NCI-H226 (cell line): Measurements from ENCODE around the gene OIT3.
"Not testable (repeated sequence)": the region's sequence is repeated elsewhere in the genome, so short reads cannot be mapped to it uniquely, and the experiment has no call there.

ENCODE experiments used
- DNase-seq: peaks from one replicate; pipeline ENCODE4 v3.0.0-alpha.2; 2015

The OIT3 gene

GRCh38 chr10:72904806-72905205 lies 11.3 kb downstream of the OIT3 start:
- no peak for DNase-seq

GRCh38 chr10:72906446-72906845 lies 12.9 kb downstream of the OIT3 start:
- no peak for DNase-seq

- no peak for DNase-seq
These were observed 17.2 kb downstream of the OIT3 start for GRCh38 chr10:72910705-72911104.

GRCh38 chr10:72911758-72912157 lies 18.2 kb downstream of the OIT3 start:
- no peak for DNase-seq

GRCh38 chr10:72912736-72913135 lies 19.2 kb downstream of the OIT3 start:
- no peak for DNase-seq

GRCh38 chr10:72913287-72913686 lies 19.7 kb downstream of the OIT3 start:
- no peak for DNase-seq

GRCh38 chr10:72917201-72917600 lies 23.7 kb downstream of the OIT3 start:
- not testable (repeated sequence) for DNase-seq

GRCh38 chr10:72917803-72918332 lies 24.3 kb downstream of the OIT3 start:
- DNase-seq, result not testable (repeated sequence)

- no peak for DNase-seq
These were observed 24.8 kb downstream of the OIT3 start for GRCh38 chr10:72918352-72918751.

GRCh38 chr10:72921147-72921683 lies 27.7 kb downstream of the OIT3 start:
- not testable (repeated sequence) for DNase-seq

GRCh38 chr10:72924351-72924750 lies 30.8 kb downstream of the OIT3 start:
- DNase-seq, result no peak

GRCh38 chr10:72925951-72926465 lies 32.5 kb downstream of the OIT3 start:
- no peak for DNase-seq

GRCh38 chr10:72927485-72927884 lies 33.9 kb downstream of the OIT3 start:
- DNase-seq, result no peak

GRCh38 chr10:72928798-72929197 lies 35.3 kb downstream of the OIT3 start:
- DNase-seq, result no peak

- no peak for DNase-seq
These were observed 36.7 kb downstream of the OIT3 start for GRCh38 chr10:72930276-72930675.

- no peak for DNase-seq
These were observed 38.9 kb downstream of the OIT3 start for GRCh38 chr10:72932259-72933015.

- peak; percentile 28 for DNase-seq
These were observed 41.8 kb downstream of the OIT3 start for GRCh38 chr10:72935361-72935760.

- no peak for DNase-seq
These were observed 50.1 kb downstream of the OIT3 start for GRCh38 chr10:72943498-72944234.

GRCh38 chr10:72946963-72947362 lies 53.4 kb downstream of the OIT3 start:
- DNase-seq, result no peak

- DNase-seq, result no peak
These were observed 55.2 kb downstream of the OIT3 start for GRCh38 chr10:72948762-72949161.

GRCh38 chr10:72951760-72952159 lies 58.2 kb downstream of the OIT3 start:
- DNase-seq, result peak; percentile 6

- no peak for DNase-seq
These were observed 58.6 kb downstream of the OIT3 start for GRCh38 chr10:72952189-72952588.

- no peak for DNase-seq
These were observed 59.2 kb downstream of the OIT3 start for GRCh38 chr10:72952642-72953158.
